ENCODE data around the gene DOCK11.

DNA sequence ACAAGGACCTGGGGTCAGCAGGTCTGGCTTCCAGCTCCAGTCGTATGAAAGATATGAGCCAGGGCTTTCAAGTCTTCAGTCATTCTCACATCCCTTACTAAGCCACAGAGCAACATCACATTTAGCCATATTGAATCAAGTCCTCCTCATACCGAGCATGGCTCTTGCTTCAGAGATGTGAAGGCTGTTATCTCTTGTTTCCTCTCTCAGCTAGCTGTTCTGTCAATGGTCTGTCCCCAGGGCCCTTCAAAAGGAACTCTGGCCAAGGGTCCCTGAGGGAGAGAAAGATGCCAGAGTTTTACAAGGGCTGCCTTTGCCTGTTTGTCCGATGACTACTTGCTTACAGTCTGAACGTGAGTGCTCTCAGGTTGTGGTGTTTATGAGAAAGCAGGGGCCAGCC is 30.5 kb downstream of the DOCK11 start:
- TF ChIP-seq, protein P1, sequence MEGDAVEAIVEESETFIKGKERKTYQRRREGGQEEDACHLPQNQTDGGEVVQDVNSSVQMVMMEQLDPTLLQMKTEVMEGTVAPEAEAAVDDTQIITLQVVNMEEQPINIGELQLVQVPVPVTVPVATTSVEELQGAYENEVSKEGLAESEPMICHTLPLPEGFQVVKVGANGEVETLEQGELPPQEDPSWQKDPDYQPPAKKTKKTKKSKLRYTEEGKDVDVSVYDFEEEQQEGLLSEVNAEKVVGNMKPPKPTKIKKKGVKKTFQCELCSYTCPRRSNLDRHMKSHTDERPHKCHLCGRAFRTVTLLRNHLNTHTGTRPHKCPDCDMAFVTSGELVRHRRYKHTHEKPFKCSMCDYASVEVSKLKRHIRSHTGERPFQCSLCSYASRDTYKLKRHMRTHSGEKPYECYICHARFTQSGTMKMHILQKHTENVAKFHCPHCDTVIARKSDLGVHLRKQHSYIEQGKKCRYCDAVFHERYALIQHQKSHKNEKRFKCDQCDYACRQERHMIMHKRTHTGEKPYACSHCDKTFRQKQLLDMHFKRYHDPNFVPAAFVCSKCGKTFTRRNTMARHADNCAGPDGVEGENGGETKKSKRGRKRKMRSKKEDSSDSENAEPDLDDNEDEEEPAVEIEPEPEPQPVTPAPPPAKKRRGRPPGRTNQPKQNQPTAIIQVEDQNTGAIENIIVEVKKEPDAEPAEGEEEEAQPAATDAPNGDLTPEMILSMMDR (IDR thresholded peaks at IDR 0.05), result no peak
- no peak for TF ChIP-seq EZH2 (IDR thresholded peaks at IDR 0.05; ENCODE audit: borderline replicate concordance, insufficient read depth, low read depth, low read length, poor library complexity, severe bottlenecking)
